Globus pallidus (tissue), 1 donor: ENCODE data around the gene PHTF1.
"Not testable (repeated sequence)": the region's sequence is repeated elsewhere in the genome, so short reads cannot be mapped to it uniquely, and the experiment has no call there.

ENCODE experiments used
- DNase-seq: peaks from one replicate; pipeline ENCODE4 v3.0.0-alpha.2; 2015; ENCODE audit warnings: low spot score

PHTF1 gene

GRCh38 chr1:113718621-113719020 is 40.7 kb downstream of the PHTF1 start:
- not testable (repeated sequence) for DNase-seq

- DNase-seq, result not testable (repeated sequence)
Measured at GRCh38 chr1:113717506-113717905, 41.8 kb downstream of the PHTF1 start.

GRCh38 chr1:113714606-113715269 is 44.5 kb downstream of the PHTF1 start:
- no peak for DNase-seq

- no peak for DNase-seq
Measured at GRCh38 chr1:113701429-113701828, 57.9 kb downstream of the PHTF1 start.

GRCh38 chr1:113694910-113695309 is 64.4 kb downstream of the PHTF1 start:
- no peak for DNase-seq

- no peak for DNase-seq
Measured at GRCh38 chr1:113692824-113693431, 66.4 kb downstream of the PHTF1 start.

GRCh38 chr1:113692342-113692741 is 66.9 kb downstream of the PHTF1 start:
- no peak for DNase-seq

- no peak for DNase-seq
Measured at GRCh38 chr1:113691184-113691583, 68.1 kb downstream of the PHTF1 start.

GRCh38 chr1:113686891-113687618 is 72.2 kb downstream of the PHTF1 start:
- DNase-seq, result no peak

- no peak for DNase-seq
Measured at GRCh38 chr1:113684153-113684541, 75.1 kb downstream of the PHTF1 start.

GRCh38 chr1:113683384-113684152 is 75.7 kb downstream of the PHTF1 start:
- no peak for DNase-seq

GRCh38 chr1:113681596-113682337 is 77.5 kb downstream of the PHTF1 start:
- DNase-seq, result no peak

GRCh38 chr1:113678159-113678469 is 81.2 kb downstream of the PHTF1 start:
- DNase-seq, result no peak

- DNase-seq, result peak; percentile 32
Measured at GRCh38 chr1:113677250-113678158, 81.8 kb downstream of the PHTF1 start.

GRCh38 chr1:113676524-113676923 is 82.8 kb downstream of the PHTF1 start:
- no peak for DNase-seq

GRCh38 chr1:113675302-113675701 is 84.0 kb downstream of the PHTF1 start:
- DNase-seq, result no peak

GRCh38 chr1:113674591-113674990 is 84.7 kb downstream of the PHTF1 start:
- no peak for DNase-seq

- no peak for DNase-seq
Measured at GRCh38 chr1:113672491-113672890, 86.8 kb downstream of the PHTF1 start.

- no peak for DNase-seq
Measured at GRCh38 chr1:113670650-113671049, 88.6 kb downstream of the PHTF1 start.

- no peak for DNase-seq
Measured at GRCh38 chr1:113669988-113670387, 89.3 kb downstream of the PHTF1 start.

- no peak for DNase-seq
Measured at GRCh38 chr1:113666126-113666525, 93.2 kb downstream of the PHTF1 start.
